CD4-positive, alpha-beta T cell (primary cell): ENCODE measurements around the gene CALCOCO1. TPM values are rescaled to one million over a fixed set of nuclear protein-coding genes. Genes with fewer than 3 reads are reported as not detected.

ENCODE experiments used
- ATAC-seq: fragments of 200-7000 bp; cut with Tn5 transposase; one replicate; pipeline ENCODE4 v1.10.0; 2022; ENCODE audit warnings: mild to moderate bottlenecking; ENCODE audit not compliant: poor library complexity
- CTCF ChIA-PET: fragments of 350-600 bp; sonication (Branson Sonifier 250); formaldehyde crosslinking; loops from one replicate; lab custom pipeline; 2021; ENCODE audit warnings: antibody characterized with exemption, inconsistent platforms; lab: Charles Lee
- POLR2A ChIA-PET: fragments of 350-600 bp; sonication (Branson Sonifier 250); formaldehyde crosslinking; loops from one replicate; lab custom pipeline; 2021; ENCODE audit warnings: antibody characterized with exemption, inconsistent platforms; lab: Charles Lee
- DNase-seq, 14 experiments: peaks; one replicate each; pipeline ENCODE4 v3.0.0-alpha.2; 2013 to 2020; ENCODE audit warnings: mixed read lengths in 2 of 14
- H3K27ac ChIP-seq, 2 donors: one replicate each; pipeline versions ENCODE4 v1.5.1 to v1.7.0; 2013; ENCODE audit warnings: low read length in 2 of 2, low read depth in 1 of 2, mild to moderate bottlenecking in 1 of 2
- H3K27me3 ChIP-seq, 2 experiments: 1 replicate in 1 of 2; 2 replicates in 1 of 2; pipeline versions ENCODE4 v1.6.1 to v1.7.0; 2013; ENCODE audit warnings: low read length in 2 of 2, control low read depth in 1 of 2, mild to moderate bottlenecking in 1 of 2, moderate library complexity in 1 of 2; ENCODE audit not compliant: insufficient read depth in 2 of 2, control insufficient read depth in 1 of 2
- H3K36me3 ChIP-seq: one replicate; pipeline ENCODE4 v1.6.1; 2013; ENCODE audit warnings: low read length, control low read depth; ENCODE audit not compliant: insufficient read depth
- H3K4me1 ChIP-seq: one replicate; pipeline ENCODE4 v1.6.1; 2013; ENCODE audit warnings: low read length, control low read depth; ENCODE audit not compliant: insufficient read depth
- H3K4me3 ChIP-seq: one replicate; pipeline ENCODE4 v1.5.1; 2013; ENCODE audit warnings: mild to moderate bottlenecking, low read length, moderate library complexity
- H3K9me3 ChIP-seq, 2 experiments: 1 replicate in 1 of 2; 2 replicates in 1 of 2; pipeline versions ENCODE4 v1.6.1 to v1.7.0; 2013; ENCODE audit warnings: low read length in 2 of 2, mild to moderate bottlenecking in 2 of 2, control low read depth in 1 of 2, moderate library complexity in 1 of 2; ENCODE audit not compliant: control insufficient read depth in 1 of 2, insufficient read depth in 1 of 2
- H3K27ac Mint-ChIP-seq: one replicate; pipeline ENCODE4 v1.8.0; 2020; ENCODE audit warnings: mixed read lengths
- H3K27me3 Mint-ChIP-seq: one replicate; pipeline ENCODE4 v1.8.0; 2021; ENCODE audit warnings: mixed read lengths
- H3K36me3 Mint-ChIP-seq: one replicate; pipeline ENCODE4 v1.8.0; 2021; ENCODE audit warnings: low read depth, mixed read lengths
- H3K4me1 Mint-ChIP-seq: one replicate; pipeline ENCODE4 v1.8.0; 2021; ENCODE audit warnings: low read depth, mixed read lengths
- H3K4me3 Mint-ChIP-seq: one replicate; pipeline ENCODE4 v1.8.0; 2020; ENCODE audit warnings: mild to moderate bottlenecking, mixed read lengths
- H3K9me3 Mint-ChIP-seq: one replicate; pipeline ENCODE4 v1.8.0; 2020; ENCODE audit warnings: mixed read lengths
- intact Hi-C, 2 experiments: fragments of 100-400 bp; cut with DNase I in 1 of 2; cut with micrococcal nuclease in 1 of 2; formaldehyde crosslinking; loops; one replicate each; pipeline versions ENCODE4 v1.15.1 to v1.9.0; 2023 to 2025; cut with DNase I, micrococcal nuclease
- total RNA-seq, 174 experiments: library from RNA in 2 of 174; stranded (reverse) in 2 of 174; gene quantifications; one replicate each; pipeline ENCODE4 v1.2.3 and lab custom pipeline; 2021 to 2026
- TF ChIP-seq, protein P1 (sequence below): fragments of 200-600 bp; IDR thresholded peaks from one replicate; pipeline ENCODE4 v1.8.0; 2022; ENCODE audit warnings: antibody characterized with exemption, mild to moderate bottlenecking

CALCOCO1 gene
- total RNA-seq, 2 experiments from 2014 or later: 66.8 to 69.3 TPM

DNA sequence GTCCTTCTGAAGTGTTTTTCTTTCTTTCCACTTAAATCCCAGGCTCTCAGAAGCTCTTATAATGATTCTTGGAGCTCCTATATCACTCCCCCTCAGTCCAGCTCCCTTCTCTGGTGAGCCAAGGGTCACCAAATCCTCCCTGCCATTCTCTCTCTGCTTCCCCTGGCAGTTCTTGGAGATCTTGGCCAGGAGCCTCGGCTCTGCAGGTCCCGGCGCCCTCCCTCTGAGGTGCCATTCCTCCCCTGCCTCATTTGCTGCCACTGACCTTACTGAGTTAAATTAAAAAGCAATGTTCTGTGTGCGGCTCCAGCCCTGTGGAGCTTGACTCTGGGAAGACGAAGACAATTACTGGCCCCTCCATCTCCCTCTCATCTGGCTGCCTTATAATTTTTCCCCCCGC, 17.5 kb upstream of the CALCOCO1 start:
- no peak overlapping the region for H3K27ac Mint-ChIP-seq
- Histone ChIP-seq H3K27me3 (peaks cover 55 to 73% of the 10 kb centered on the region in 2 experiments), H3K27ac (no peak overlapping the region), H3K9me3 (no peaks in the 10 kb centered on the region), H3K4me3 (no peak overlapping the region), H3K4me1 (peaks cover 34% of the 10 kb centered on the region), H3K36me3 (no peaks in the 10 kb centered on the region)
- no peaks in the 10 kb centered on the region for H3K36me3 Mint-ChIP-seq
- no peaks in the 10 kb centered on the region for H3K9me3 Mint-ChIP-seq
- peak in 1 of 14 experiments; percentile 3 for DNase-seq
- intact Hi-C loops: loop anchor here (5.0 kb wide), 3 partner anchors 117 to 448 kb away; partner anchors contain the start of gene ATF7 (in 1 of the 2)
- TF ChIP-seq, protein P1, sequence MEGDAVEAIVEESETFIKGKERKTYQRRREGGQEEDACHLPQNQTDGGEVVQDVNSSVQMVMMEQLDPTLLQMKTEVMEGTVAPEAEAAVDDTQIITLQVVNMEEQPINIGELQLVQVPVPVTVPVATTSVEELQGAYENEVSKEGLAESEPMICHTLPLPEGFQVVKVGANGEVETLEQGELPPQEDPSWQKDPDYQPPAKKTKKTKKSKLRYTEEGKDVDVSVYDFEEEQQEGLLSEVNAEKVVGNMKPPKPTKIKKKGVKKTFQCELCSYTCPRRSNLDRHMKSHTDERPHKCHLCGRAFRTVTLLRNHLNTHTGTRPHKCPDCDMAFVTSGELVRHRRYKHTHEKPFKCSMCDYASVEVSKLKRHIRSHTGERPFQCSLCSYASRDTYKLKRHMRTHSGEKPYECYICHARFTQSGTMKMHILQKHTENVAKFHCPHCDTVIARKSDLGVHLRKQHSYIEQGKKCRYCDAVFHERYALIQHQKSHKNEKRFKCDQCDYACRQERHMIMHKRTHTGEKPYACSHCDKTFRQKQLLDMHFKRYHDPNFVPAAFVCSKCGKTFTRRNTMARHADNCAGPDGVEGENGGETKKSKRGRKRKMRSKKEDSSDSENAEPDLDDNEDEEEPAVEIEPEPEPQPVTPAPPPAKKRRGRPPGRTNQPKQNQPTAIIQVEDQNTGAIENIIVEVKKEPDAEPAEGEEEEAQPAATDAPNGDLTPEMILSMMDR: no peak
- H3K4me3 Mint-ChIP-seq: no peak overlapping the region
- ATAC-seq: no peak
- ChIA-PET CTCF (interaction anchor here (1.7 to 5.1 kb wide), 4 partner anchors 11 to 44 kb away, joined by 8 to 57 read pairs (median 32); partner anchors contain the start of gene CALCOCO1), POLR2A (interaction anchor here (0.6 to 2.1 kb wide), 3 partner anchors 11 to 575 kb away, joined by 3 to 9 read pairs (median 3); no protein-coding TSS in a partner anchor)
- H3K4me1 Mint-ChIP-seq: peaks cover 5% of the 10 kb centered on the region
- H3K27me3 Mint-ChIP-seq: peaks cover under 1% of the 10 kb centered on the region

DNA sequence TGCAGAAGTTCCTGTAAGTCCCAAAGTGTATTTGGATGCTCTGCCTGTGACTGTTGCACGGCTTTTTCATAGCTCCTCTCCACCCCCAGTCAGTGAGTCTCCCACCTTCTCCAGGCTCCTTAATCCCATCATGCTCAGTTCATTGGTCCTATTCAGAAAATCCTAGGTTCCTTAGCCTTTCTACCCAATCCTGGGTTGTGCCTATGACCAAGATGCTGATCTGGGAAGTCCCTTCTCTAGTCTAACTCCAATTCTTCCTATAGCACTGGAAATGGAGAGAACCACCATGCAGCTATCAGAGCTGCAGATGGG, 16.8 kb upstream of the CALCOCO1 start:
- Histone ChIP-seq H3K27ac (no peak overlapping the region), H3K36me3 (no peaks in the 10 kb centered on the region), H3K4me3 (no peak overlapping the region), H3K27me3 (peaks cover 57 to 78% of the 10 kb centered on the region in 2 experiments), H3K9me3 (no peaks in the 10 kb centered on the region), H3K4me1 (peaks cover 41% of the 10 kb centered on the region)
- no peaks in the 10 kb centered on the region for H3K9me3 Mint-ChIP-seq
- H3K27me3 Mint-ChIP-seq: peaks cover 7% of the 10 kb centered on the region
- ChIA-PET CTCF (interaction anchor here (0.8 to 5.1 kb wide), 10 partner anchors 11 to 464 kb away, joined by 3 to 57 read pairs (median 6); partner anchors contain the start of genes ATP5MC2 and CALCOCO1), POLR2A (interaction anchor here (0.9 to 2.1 kb wide), 6 partner anchors 11 to 68 kb away, joined by 3 to 11 read pairs (median 5); partner anchors contain the start of genes ATP5MC2 and CALCOCO1)
- H3K4me3 Mint-ChIP-seq: no peak overlapping the region
- ATAC-seq (no peak), DNase-seq (no peak)
- intact Hi-C loops: no loop called here
- H3K36me3 Mint-ChIP-seq: no peaks in the 10 kb centered on the region
- H3K27ac Mint-ChIP-seq: no peak overlapping the region
- TF ChIP-seq, protein P1: no peak
- H3K4me1 Mint-ChIP-seq: peaks cover 12% of the 10 kb centered on the region

DNA sequence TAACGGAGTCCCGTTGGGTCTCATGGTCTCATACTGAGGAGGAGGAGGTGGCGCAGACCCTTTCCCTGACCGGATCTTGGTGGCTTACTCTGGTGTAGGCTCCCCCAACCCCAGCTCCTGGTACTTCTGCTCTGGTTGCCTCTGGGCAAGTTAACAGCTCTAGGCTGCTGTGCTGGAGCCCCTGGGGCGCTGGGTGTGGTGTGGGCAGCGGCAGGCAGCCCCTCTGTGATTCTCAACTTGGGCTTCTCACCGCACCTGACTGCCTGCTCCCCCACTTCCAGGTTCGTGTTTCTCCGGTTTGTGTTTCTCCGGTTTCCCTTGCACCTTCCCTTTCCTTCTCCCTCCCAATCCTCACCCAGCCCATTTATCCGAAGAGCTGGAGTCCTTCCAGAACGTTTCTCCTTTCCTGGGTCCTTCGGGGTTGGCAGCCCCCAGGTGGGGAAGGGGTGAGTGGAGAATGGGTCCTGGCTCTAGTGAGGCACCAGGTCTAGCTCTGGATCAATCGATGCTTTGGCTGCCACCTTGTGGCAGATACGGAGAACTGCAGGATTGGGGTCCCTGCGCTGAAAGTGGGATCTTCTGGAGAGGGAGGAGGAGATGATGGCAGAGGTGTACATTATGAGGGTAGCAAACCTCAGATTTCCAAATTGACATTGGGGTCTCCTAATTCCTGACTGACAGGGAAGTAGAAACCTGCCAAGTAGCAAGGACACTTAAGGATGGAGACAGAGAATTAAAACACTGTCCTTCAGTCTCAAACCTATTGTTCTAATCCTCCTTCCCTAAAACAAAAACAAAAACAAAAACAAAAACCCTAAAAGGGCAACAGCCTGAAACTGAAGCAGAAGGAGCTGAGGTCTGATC, 16.2 kb upstream of the CALCOCO1 start:
- peaks cover 13% of the 10 kb centered on the region for H3K27me3 Mint-ChIP-seq
- H3K27ac Mint-ChIP-seq: no peak overlapping the region
- TF ChIP-seq, protein P1: peak; percentile 94

More for the DNA sequence above, 16.2 kb upstream of the CALCOCO1 start:
- DNase-seq: peak; percentile 38 to 82 (median 52)
- Histone ChIP-seq H3K27me3 (peaks cover 63 to 78% of the 10 kb centered on the region in 2 experiments), H3K27ac (no peak overlapping the region), H3K4me3 (no peak overlapping the region), H3K4me1 (peaks cover 46% of the 10 kb centered on the region), H3K9me3 (no peaks in the 10 kb centered on the region), H3K36me3 (no peaks in the 10 kb centered on the region)
- intact Hi-C loops: loop anchor here in 1 of 2 experiments (2.0 kb wide), 1 partner anchor 15 kb away; no protein-coding TSS in a partner anchor
- ATAC-seq: peak; percentile 62
- Mint-ChIP-seq H3K36me3 (no peaks in the 10 kb centered on the region), H3K9me3 (no peaks in the 10 kb centered on the region), H3K4me1 (peaks cover 18% of the 10 kb centered on the region), H3K4me3 (peak overlapping the region; percentile 42)
- POLR2A ChIA-PET: interaction anchor here (0.8 to 2.1 kb wide), 6 partner anchors 10 to 67 kb away, joined by 3 to 11 read pairs (median 5); partner anchors contain the start of genes ATP5MC2 and CALCOCO1
- CTCF ChIA-PET: interaction anchor here (0.6 to 5.1 kb wide), 14 partner anchors 11 to 464 kb away, joined by 3 to 57 read pairs (median 5); partner anchors contain the start of genes ATP5MC2 and CALCOCO1
